Brain microvascular endothelial cell (primary cell): ENCODE results near the gene OPRPN.

Experiments used
- DNase-seq: peaks from one replicate; pipeline ENCODE4 v3.0.0-alpha.2; 2020
- H3K27ac ChIP-seq: fragments of 250-450 bp; sonication (Bioruptor Pico); 2 replicates; pipeline ENCODE4 v1.5.1; 2020; ENCODE audit warnings: mild to moderate bottlenecking, moderate library complexity
- H3K27me3 ChIP-seq: fragments of 250-450 bp; sonication (Bioruptor Pico); replicated peaks from 2 replicates; pipeline ENCODE4 v1.5.1; 2020; ENCODE audit warnings: mild to moderate bottlenecking
- H3K36me3 ChIP-seq: fragments of 250-450 bp; sonication (Bioruptor Pico); replicated peaks from 2 replicates; pipeline ENCODE4 v1.5.1; 2020; ENCODE audit warnings: mild to moderate bottlenecking
- H3K4me3 ChIP-seq: 2 replicates; pipeline ENCODE4 v1.5.1; 2011; ENCODE audit warnings: low read depth, mild to moderate bottlenecking, control low read depth, low read length, moderate library complexity
- CTCF ChIP-seq: IDR thresholded peaks from 2 replicates; pipeline ENCODE4 v1.5.1; 2011; ENCODE audit warnings: low read depth, mild to moderate bottlenecking, moderate library complexity, low read length, control low read depth, inconsistent platforms; ENCODE audit errors: missing control alignments
- in situ Hi-C: cut with HindIII; loops from 2 replicates; pipeline ENCODE4 v1.10.0; 2017; ENCODE audit warnings: low sequenced_read_pairs, low pct_ligation_motif_present

Gene OPRPN

GRCh38 chr4:70367813-70368212 lies 29.9 kb upstream of the OPRPN start:
- H3K27me3 ChIP-seq: no peaks in the 10 kb centered on the region
- no peak overlapping the region for H3K4me3 ChIP-seq
- TF ChIP-seq CTCF: no peak
- in situ Hi-C loops: no loop called here
- no peak for DNase-seq
- H3K27ac ChIP-seq: no peak overlapping the region
- no peaks in the 10 kb centered on the region for H3K36me3 ChIP-seq

GRCh38 chr4:70371987-70372386 lies 25.8 kb upstream of the OPRPN start:
- in situ Hi-C loops: no loop called here
- TF ChIP-seq CTCF: no peak
- H3K27ac ChIP-seq: no peak overlapping the region
- no peak overlapping the region for H3K4me3 ChIP-seq
- no peaks in the 10 kb centered on the region for H3K36me3 ChIP-seq
- DNase-seq: no peak
- no peaks in the 10 kb centered on the region for H3K27me3 ChIP-seq

DNA sequence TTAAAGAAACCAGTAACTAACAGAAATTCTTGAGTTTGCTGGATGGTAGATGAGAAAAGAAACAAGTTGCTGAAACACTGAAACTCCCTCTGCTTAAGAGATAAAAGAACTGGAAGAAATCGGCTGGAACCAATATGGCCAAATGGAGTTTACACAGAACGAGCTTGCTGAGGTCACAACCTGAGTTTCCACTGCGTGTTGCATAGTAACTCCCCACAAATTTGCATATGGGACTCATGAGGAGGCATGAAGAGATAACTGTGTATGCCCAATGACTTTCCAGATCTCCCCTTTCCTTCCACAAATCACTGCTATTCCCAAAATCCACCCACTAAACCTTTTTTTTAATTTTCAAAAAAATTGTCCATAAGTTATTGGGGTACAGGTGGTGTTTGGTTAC lies 25.0 kb upstream of the OPRPN start:
- Histone ChIP-seq H3K36me3 (no peaks in the 10 kb centered on the region), H3K27me3 (no peaks in the 10 kb centered on the region), H3K4me3 (no peak overlapping the region), H3K27ac (no peak overlapping the region)
- no peak for TF ChIP-seq CTCF
- DNase-seq: no peak
- in situ Hi-C loops: no loop called here

- Histone ChIP-seq H3K36me3 (no peaks in the 10 kb centered on the region), H3K4me3 (no peak overlapping the region), H3K27ac (no peak overlapping the region), H3K27me3 (no peaks in the 10 kb centered on the region)
- no peak for DNase-seq
- in situ Hi-C loops: no loop called here
- no peak for TF ChIP-seq CTCF
These were observed 17.2 kb upstream of the OPRPN start for GRCh38 chr4:70380578-70380977.

GRCh38 chr4:70382691-70383181 lies 15.0 kb upstream of the OPRPN start, which contains the start of gene SMR3B:
SMR3B (plus strand) TSS chr4:70383131; CDS start chr4:70384511, 1,380 bp downstream.
- TF ChIP-seq CTCF: no peak
- H3K4me3 ChIP-seq: no peak within 1 kb of the TSS
- H3K27me3 ChIP-seq: no peaks in the 10 kb centered on the region
- DNase-seq: no peak
- H3K36me3 ChIP-seq: no peaks in the 10 kb centered on the region
- in situ Hi-C loops: no loop called here
- H3K27ac ChIP-seq: no peak within 1 kb of the TSS

- Histone ChIP-seq H3K27ac (no peak overlapping the region), H3K27me3 (no peaks in the 10 kb centered on the region), H3K36me3 (no peaks in the 10 kb centered on the region), H3K4me3 (no peak overlapping the region)
- TF ChIP-seq CTCF: no peak
- in situ Hi-C loops: no loop called here
- no peak for DNase-seq
These were observed 5.5 kb upstream of the OPRPN start for GRCh38 chr4:70392057-70392776.
